Pancreas (tissue), 10 donors: ENCODE data around the gene RNASE9. TPM values are rescaled to one million over a fixed set of nuclear protein-coding genes. Genes with fewer than 3 reads are reported as not detected.

Experiments used
- ATAC-seq, 4 donors: fragments of 200-7000 bp; cut with Tn5 transposase; one replicate each; pipeline versions ENCODE4 v1.8.0 to v1.9.1; 2020; ENCODE audit warnings: mild to moderate bottlenecking in 4 of 4, moderate library complexity in 4 of 4
- DNase-seq, 6 donors: peaks; one replicate each; pipeline ENCODE4 v3.0.0-alpha.2; 2020
- FAIRE-seq: peaks from 2 replicates; lab custom pipeline; 2012; peaks lifted over from hg19 to GRCh38; lab: Jason Lieb, UNC
- H3K27ac ChIP-seq, 4 donors: fragments of 200-600 bp; sonication (generic); 1 replicate in 3 of 4; 2 replicates in 1 of 4; pipeline versions ENCODE4 v1.5.0 to v1.8.0; 2020
- H3K27me3 ChIP-seq, 4 donors: fragments of 200-600 bp; one replicate each; pipeline ENCODE4 v1.8.0; 2021
- H3K36me3 ChIP-seq, 3 donors: fragments of 200-600 bp; sonication (generic) in 1 of 3; one replicate each; pipeline versions ENCODE4 v1.5.0 to v1.8.0; 2020 to 2021
- H3K4me1 ChIP-seq, 3 donors: fragments of 200-600 bp; one replicate each; pipeline ENCODE4 v1.8.0; 2021
- H3K4me3 ChIP-seq, 4 donors: fragments of 200-600 bp; sonication (generic) in 2 of 4; one replicate each; pipeline versions ENCODE4 v1.5.0 to v1.8.0; 2020 to 2021
- H3K9me3 ChIP-seq, 4 donors: fragments of 200-600 bp; one replicate each; pipeline ENCODE4 v1.8.0; 2021
- WGBS, 2 donors: extraction: QIAGEN DNeasy Blood & Tissue Kit; methylation state at CpG; one replicate each; pipeline ENCODE4 v1.1.7; 2013; 5-methylcytosine and 5-hydroxymethylcytosine counted together
- intact Hi-C, 3 donors: fragments of 100-400 bp; cut with DNase I; formaldehyde crosslinking; loops; one replicate each; pipeline versions ENCODE4 v1.11.1 to v1.14.2; 2022
- polyA plus RNA-seq, 2 donors: library from polyadenylated mRNA; stranded (reverse); fragments of 200-250 nt; gene quantifications; one replicate each; pipeline ENCODE4 v1.2.3, GENCODE V29; 2013
- total RNA-seq, 6 donors: library from RNA; stranded (reverse); fragmentation: NEBNext Ultra II Directional in 4 of 6; extraction: Animal tissue kit (Norgen Biotek cat#: 25700) in 4 of 6; gene quantifications; one replicate each; pipeline versions ENCODE4 v1.2.1 to v1.2.4, GENCODE V29; 2021 to 2023
- TF ChIP-seq, protein P1 (sequence below), 4 donors: fragments of 200-600 bp; sonication (generic) in 3 of 4; IDR thresholded peaks; one replicate each; pipeline versions ENCODE4 v1.5.0 to v1.8.0; 2021; ENCODE audit warnings: antibody characterized with exemption in 4 of 4
- donor health status: healthy with polysubstance abuse.
- donor health status: DM: no; HTN: no; CAD: no; lungs with moderate emphysema.
- donor health status: DM: no; HTN: no; CAD: no.
- donor health status: control.
- donor health status: control.
- donor health status: Bipolar disorder and iron deficiency.
- donor health status: DM: yes; HTN: yes; CAD: no.
- donor health status: DM: no; HTN: no; CAD: no.
- donor health status: DM: no; HTN: no; CAD: no.
- donor health status: DM: yes; HTN: yes; CAD: no.

RNASE9 gene
- total and polyA plus RNA-seq, 8 donors, result not detected

DNA sequence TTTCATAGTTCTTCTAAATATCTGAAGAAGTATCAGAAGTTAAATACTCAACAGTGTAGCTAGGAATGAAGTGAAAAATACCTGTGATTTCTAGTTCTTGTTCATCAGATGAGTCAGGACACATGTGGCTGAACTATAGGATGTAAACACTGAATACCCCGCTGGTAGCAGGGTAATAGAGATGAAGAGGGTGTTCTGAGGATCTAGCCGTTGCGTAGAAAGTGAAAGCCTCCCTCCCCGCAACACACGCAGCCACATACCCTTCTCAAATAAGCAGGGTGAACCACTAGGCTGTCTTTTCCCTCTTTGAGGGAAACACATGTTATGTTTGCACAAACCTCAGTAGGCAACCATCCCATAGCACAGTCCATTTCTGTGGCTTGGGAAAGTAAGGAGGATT, 46.8 kb upstream of the RNASE9 start:
- WGBS, 2 donors, result 73 to 74% methylated on average over 5 of the region's 5 CpGs
- FAIRE-seq (no peak), DNase-seq (no peak), ATAC-seq (no peak)
- no peaks in the 10 kb centered on the region for H3K9me3 ChIP-seq
- H3K4me1 ChIP-seq, result peaks cover 0 to 8% (median 6%) of the 10 kb centered on the region in 3 donors
- no peak overlapping the region for H3K27ac ChIP-seq
- TF ChIP-seq, protein P1, sequence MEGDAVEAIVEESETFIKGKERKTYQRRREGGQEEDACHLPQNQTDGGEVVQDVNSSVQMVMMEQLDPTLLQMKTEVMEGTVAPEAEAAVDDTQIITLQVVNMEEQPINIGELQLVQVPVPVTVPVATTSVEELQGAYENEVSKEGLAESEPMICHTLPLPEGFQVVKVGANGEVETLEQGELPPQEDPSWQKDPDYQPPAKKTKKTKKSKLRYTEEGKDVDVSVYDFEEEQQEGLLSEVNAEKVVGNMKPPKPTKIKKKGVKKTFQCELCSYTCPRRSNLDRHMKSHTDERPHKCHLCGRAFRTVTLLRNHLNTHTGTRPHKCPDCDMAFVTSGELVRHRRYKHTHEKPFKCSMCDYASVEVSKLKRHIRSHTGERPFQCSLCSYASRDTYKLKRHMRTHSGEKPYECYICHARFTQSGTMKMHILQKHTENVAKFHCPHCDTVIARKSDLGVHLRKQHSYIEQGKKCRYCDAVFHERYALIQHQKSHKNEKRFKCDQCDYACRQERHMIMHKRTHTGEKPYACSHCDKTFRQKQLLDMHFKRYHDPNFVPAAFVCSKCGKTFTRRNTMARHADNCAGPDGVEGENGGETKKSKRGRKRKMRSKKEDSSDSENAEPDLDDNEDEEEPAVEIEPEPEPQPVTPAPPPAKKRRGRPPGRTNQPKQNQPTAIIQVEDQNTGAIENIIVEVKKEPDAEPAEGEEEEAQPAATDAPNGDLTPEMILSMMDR (IDR thresholded peaks at IDR 0.05), result no peak
- no peaks in the 10 kb centered on the region for H3K36me3 ChIP-seq
- H3K27me3 ChIP-seq, result no peaks in the 10 kb centered on the region
- H3K4me3 ChIP-seq, result no peak overlapping the region
- intact Hi-C loops, result loop anchor here (5.0 to 10.0 kb wide), 2 partner anchors 283 to 285 kb away; no protein-coding TSS in a partner anchor

GRCh38 chr14:20606902-20607242, 46.0 kb upstream of the RNASE9 start:
- H3K9me3 ChIP-seq, result no peaks in the 10 kb centered on the region
- 49 to 57% methylated on average over 2 of the region's 2 CpGs for WGBS, 2 donors
- intact Hi-C loops, result loop anchor here (5.0 to 10.0 kb wide), 2 partner anchors 282 to 285 kb away; no protein-coding TSS in a partner anchor
- FAIRE-seq (no peak), ATAC-seq (no peak), DNase-seq (no peak)
- H3K27ac ChIP-seq, result no peak overlapping the region
- H3K4me3 ChIP-seq, result no peak overlapping the region
- H3K27me3 ChIP-seq, result no peaks in the 10 kb centered on the region
- peaks cover 0 to 8% (median 6%) of the 10 kb centered on the region in 3 donors for H3K4me1 ChIP-seq
- no peaks in the 10 kb centered on the region for H3K36me3 ChIP-seq
- TF ChIP-seq, protein P1 (IDR thresholded peaks at IDR 0.05), result no peak

DNA sequence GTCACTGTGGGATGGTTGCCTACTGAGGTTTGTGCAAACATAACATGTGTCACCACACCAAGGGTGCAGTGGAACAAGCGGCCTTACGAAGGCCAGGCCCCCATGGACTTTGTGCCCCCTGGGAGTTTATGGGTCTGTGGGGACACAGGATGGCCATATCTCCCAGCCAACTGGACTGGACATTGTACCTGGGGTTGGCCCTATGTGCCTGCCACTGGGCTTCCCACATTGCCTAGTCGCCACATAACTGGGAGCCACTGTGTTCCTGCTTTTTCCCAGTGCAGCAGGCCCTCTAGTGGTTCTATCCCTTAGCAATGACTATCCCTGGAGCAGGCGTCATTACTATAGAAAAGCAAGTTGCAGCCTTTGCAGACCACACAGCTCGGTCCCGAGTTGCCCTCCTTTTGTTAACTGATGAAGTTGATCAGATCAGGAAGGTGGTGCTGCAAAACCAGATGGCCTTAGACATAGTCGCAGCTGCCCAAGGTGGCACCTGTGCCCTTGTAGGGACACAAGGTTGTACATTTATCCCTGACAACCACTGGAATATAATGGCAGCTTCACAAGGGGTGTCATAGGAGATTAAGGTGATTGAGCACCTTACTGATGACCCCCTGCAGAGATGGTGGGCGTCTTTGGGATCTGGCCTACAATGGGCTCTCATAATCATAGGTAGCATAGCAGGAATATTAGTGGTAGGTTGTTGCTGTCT, 45.5 kb upstream of the RNASE9 start:
- Histone ChIP-seq H3K9me3 (no peaks in the 10 kb centered on the region), H3K4me3 (no peak overlapping the region), H3K36me3 (no peaks in the 10 kb centered on the region), H3K27ac (no peak overlapping the region), H3K27me3 (no peaks in the 10 kb centered on the region), H3K4me1 (peaks cover 0 to 8% (median 6%) of the 10 kb centered on the region in 3 donors)
- DNase-seq, result peak in 1 of 6 donors; percentile 35
- intact Hi-C loops, result loop anchor here (5.0 to 10.0 kb wide), 2 partner anchors 282 to 284 kb away; no protein-coding TSS in a partner anchor
- no peak for ATAC-seq
- no peak for FAIRE-seq
- TF ChIP-seq, protein P1 (IDR thresholded peaks at IDR 0.05), result peak in 1 of 4 donors; percentile 19
- WGBS, 2 donors, result 38 to 40% methylated on average over 8 of the region's 8 CpGs

DNA sequence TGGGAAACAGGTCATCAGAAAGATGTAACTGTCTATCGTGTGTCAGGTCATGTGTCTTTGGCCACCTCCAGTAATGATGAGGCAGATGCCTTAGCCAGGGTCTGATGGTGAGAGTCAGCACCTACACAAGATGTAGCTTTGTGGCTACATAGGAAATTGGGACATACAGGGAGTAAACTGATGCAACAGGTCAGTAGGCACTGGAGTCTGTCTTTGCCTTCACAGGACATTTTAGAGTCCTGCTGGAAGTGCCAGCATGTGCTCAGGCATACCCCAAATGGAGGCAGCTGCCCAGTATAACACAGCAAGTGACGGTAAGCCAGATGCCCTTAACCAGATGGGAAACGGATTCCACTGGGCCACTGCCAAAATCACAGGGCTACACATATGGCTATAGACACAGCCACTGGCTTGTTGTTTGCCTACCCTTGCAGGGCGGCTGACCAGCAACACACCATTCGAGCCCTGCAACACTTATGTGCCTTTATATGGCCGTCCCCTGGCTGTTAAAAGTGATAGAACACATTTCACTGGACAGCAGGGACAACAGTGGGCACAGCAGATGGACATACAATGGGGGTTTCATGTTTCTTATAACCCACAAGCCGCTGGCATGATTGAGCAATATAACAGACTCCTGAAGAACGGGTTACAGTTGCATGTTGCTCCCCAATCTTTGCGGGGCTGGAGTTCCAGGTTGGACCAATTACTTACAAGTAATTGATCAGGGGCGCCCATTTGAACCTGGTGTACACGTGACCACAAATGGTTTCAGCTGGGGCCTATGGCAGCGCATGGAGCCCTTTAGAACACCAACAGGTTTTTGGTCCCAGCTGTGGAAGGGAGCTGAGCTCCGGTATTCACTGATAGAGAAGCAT, 43.2 kb upstream of the RNASE9 start:
- TF ChIP-seq, protein P1 (IDR thresholded peaks at IDR 0.05), result no peak
- FAIRE-seq (no peak), ATAC-seq (no peak), DNase-seq (no peak)
- intact Hi-C loops, result loop anchor here in 2 of 3 donors (10.0 kb wide), 1 partner anchor 279 kb away; no protein-coding TSS in a partner anchor
- H3K4me3 ChIP-seq, result no peak overlapping the region
- no peaks in the 10 kb centered on the region for H3K27me3 ChIP-seq
- H3K4me1 ChIP-seq, result no peaks in the 10 kb centered on the region
- no peaks in the 10 kb centered on the region for H3K9me3 ChIP-seq
- H3K36me3 ChIP-seq, result no peaks in the 10 kb centered on the region
- no peak overlapping the region for H3K27ac ChIP-seq
- 71 to 82% methylated on average over 13 of the region's 13 CpGs for WGBS, 2 donors
